ENCODE data around the gene FBXO42.
A peak's percentile ranks its signal among the peaks of the same experiment; 100 is the strongest.
"Not testable (repeated sequence)": the region's sequence is repeated elsewhere in the genome, so short reads cannot be mapped to it uniquely, and the experiment has no call there.

The FBXO42 gene

DNA sequence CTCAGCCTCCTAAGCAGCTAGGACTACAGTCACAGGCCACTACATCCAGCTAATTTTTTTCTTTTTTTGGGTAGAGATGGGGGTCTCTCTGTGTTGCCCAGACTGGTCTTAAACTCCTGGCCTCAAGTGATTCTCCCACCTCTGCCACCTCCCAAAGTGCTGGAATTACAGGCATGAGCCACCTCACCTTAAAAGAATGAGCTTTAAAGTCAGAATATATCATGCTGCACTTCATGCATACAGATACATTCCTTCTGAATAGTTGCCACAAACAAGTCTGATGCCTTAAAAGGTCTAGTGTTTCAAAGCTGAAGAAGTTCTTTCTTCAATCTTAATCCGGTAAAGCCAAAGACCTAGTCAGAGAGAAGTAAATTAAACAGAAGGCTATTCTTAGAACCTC lies 91.5 kb downstream of the FBXO42 start:
- DNase-seq (ENCODE audit: low spot score) = peak; percentile 61

DNA sequence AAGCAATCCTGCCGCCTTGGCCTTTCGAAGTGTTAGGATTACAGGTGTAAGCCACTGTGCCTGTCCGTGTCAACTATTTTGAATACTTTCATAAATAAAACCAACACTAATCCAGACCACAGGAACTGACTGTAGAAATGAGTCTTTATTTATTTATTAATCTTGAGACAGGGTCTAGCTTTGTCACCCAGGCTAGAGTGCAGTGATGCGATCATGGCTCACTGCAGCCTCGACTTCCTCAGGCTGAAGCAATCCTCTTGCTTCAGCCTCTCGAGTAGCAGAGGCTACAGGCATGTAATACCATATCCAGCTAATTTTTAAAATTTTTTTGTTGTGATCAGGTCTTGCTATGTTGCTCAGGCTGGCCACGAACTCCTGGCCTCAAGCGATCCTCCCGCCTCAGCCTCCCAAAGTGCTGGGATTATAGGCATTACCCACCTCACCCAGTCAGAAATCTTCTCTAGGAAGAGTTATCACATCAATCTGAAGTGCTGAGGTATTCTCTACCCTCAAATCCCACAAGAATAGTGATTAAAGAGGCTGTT lies 93.6 kb downstream of the FBXO42 start:
- DNase-seq (ENCODE audit: low spot score) = no peak

DNA sequence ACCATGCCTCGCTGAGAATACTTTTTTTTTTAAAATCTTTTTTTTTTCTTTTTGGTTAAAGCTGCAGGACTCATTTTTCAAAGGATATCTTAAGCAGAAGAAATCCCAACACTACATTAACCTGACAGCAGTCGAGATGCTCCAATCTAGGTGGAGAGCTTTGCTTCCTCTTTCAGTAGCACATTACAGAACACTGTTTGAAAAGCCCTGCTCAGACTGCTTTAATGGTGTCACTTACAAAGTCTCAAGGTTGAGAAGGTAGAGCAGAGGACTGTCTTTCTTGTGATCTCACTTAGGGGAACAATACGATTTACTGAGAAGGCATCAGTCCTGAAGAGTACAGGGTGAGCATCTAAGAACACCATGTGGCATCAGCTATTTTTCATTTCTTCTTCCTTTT lies 94.3 kb downstream of the FBXO42 start:
- DNase-seq (ENCODE audit: low spot score) = no peak

DNA sequence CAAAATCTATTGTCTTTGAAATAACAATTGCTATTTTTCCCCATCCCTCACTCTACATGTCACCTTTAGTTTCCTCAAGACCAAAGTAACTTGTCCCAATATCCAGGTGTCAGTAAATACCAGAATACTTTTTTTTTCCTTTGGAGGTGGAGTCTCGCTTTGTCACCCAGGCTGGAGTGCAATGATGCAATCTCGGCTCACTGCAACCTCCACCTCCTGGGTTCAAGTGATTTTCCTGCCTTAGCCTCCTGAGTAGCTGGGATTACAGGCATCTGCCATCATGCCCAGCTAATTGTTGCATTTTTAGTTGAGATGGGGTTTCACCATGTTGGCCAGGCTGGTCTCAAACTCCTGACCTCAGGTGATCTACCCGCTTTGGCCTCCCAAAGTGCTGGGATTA lies 94.7 kb downstream of the FBXO42 start:
- DNase-seq (ENCODE audit: low spot score) = not testable (repeated sequence)

DNA sequence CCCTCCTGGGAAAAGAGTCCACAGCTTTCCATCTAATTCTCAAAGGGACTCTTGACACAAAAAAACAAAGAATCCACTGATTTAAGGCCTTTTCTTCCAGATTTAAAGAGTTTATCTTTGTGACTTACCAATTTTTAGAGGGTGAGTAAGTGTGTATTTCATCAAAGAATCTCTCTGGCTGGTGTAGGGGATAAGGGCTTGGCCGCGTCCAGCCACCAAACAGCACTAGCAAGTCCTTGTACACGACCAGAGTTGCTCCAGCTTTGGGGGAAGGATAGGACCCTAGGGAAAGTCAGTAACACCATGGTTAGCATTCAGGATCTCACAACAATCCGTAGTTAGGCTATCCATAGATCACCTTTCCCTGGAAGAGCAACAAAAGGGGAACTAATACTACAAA lies 95.8 kb downstream of the FBXO42 start:
- DNase-seq (ENCODE audit: low spot score) = no peak

DNA sequence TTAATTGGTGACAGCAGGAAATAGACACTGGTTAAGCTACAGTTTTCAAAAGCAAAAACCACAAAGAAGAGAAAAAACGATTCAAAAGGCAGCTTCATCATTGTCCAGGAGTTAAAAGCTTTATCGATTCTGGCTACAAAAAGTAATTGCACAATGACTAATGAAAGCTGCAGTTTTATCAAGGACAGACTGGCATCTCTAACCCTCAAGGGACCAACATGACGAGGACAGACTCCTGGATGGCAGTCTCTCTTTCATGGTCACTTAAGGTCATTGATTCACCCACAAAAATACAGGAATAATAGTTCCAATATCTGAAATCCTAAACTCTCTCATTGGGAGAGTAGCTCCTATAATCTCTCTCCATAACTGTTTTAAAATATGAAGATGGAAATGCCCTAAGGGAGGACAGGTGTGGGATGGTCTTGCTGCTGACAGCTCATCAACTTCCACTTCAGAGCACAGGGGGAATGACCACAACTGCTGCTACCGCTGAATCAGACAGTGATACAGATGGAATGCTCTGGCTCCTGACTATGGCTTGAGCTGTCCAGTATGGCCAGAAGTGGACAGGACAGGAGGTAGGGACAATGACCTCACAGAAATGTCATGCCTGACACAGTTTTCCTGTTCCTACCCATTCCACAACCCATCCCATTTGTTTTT lies 97.9 kb downstream of the FBXO42 start:
- no peak for DNase-seq (ENCODE audit: low spot score)

DNA sequence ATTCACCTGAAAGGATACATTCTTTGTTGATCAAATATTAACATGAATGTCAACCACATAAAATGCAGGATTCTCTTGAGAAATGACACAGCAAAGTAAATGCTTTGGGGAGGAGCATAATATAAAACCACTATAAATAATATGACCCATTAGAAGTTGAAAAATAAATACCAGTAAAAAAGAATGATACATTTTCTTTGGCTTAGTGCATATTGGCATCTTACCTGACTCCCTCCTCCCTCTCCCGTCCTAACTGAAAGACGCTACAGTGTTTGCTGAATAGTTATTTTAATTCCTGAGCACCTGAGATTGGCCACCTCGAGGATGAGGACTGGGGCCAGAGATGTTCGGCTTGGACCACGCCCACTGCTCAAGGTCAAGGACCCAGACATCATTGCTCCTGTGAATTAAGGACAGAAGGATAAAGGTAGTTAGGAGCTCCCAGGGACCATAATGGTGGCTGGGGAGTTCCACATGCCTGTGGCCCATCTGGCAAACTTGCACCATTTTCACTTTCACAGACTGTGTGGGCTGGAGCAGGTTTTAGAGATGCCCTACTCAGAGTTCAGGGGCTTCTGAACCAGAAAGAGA lies 98.9 kb downstream of the FBXO42 start:
- no peak for DNase-seq (ENCODE audit: low spot score)

DNA sequence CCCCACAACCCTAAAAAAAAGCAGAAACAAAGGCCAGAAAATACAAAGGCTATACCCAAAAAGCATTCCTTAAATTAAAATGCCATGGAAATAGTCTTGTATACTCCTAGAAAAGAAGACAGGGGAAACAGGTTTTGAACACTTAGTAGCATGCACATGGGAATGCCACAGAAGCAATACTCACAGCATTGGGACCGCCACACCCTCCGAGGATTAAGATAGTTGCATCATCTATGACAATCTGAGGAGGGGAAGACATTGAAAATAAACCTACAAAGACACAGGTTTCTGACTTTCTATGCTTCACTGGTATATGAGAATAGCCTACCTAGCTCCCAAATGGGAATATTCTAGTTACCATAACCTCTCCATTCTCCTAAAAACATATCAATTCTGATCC lies 99.4 kb downstream of the FBXO42 start:
- no peak for DNase-seq (ENCODE audit: low spot score)

DNA sequence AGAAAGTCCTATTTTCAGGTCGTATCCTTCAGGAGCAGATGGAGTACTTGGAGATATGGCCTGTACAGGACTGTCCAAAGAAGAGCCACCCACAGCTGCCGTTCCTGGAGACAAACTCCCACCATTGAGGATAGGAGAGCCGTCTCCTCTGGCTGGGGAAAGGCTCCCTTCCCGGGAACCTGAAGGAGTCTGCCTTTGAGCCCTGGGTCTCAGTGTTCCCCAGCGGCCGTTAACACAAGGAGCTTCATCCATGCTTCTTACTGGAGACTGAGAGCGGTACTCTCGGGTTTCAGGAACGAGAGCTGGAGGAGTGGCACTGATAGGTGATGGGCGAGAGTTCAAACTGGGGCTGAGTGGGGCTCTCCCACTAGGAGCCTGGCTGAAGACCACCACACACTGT lies 100.9 kb downstream of the FBXO42 start:
- no peak for DNase-seq (ENCODE audit: low spot score)

DNA sequence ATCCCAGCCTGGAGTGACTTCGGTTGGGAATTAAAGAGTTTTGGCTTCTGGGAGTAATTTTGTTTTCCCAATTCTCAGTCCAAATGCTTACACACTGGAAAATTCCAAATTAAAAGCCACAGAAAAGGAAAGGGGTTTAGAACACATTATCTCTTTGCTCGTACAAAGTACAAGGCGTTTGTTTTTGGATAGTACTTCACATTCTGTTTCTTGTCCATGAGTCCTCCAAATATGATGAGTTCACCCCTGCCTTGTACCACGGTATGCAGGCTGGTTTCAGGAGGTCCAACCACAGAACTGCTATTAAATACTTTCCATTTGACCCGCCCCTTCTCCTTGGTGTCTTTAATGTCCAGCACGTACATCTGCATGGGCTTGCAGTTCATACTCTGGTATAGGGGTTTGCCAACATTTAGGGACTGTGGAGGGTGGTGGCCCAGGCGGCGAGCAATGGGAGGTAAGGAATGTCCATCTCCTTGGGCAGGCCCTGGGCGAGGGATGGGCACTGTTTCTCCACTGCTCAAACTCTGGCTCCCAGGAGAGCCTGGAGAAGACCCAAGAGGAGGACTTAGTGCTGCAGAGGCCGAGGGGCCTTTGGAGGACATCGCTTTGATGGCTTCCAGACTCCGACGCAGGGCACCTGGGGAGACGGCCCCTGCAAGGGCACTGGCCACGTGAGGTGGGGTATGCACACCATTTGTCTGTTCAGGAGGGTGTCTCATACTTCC lies 101.6 kb downstream of the FBXO42 start:
- DNase-seq (ENCODE audit: low spot score) = no peak

DNA sequence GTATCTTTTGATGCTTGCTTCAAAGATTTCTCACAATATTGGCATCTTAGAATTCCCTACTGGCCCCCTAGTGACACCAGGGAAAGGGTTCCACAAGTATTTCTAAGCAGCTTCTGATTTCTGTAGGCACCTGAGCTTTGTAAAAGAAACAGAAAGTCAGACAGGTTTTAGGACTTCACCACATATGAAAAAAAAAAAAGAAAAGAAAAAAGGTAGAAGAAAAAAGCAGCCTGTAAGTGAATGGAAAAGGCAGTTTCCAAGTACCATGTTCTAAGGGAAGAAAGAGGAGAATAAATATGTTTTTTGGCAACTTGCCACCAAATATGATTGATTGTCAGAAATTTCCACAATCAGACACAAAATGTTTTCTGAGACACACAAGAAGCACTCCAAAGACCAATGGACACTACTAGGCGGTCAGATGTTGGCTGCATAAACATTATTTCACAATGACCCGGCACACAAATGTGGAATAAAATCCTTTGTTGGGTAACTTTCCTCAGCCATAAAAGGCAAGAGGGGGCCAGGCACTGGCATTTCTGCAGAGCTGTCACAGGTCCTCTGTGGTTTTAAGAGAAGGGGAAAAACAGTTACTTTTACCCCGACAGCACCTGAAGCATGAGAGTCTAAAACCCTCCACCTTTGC lies 102.6 kb downstream of the FBXO42 start:
- no peak for DNase-seq (ENCODE audit: low spot score)

DNA sequence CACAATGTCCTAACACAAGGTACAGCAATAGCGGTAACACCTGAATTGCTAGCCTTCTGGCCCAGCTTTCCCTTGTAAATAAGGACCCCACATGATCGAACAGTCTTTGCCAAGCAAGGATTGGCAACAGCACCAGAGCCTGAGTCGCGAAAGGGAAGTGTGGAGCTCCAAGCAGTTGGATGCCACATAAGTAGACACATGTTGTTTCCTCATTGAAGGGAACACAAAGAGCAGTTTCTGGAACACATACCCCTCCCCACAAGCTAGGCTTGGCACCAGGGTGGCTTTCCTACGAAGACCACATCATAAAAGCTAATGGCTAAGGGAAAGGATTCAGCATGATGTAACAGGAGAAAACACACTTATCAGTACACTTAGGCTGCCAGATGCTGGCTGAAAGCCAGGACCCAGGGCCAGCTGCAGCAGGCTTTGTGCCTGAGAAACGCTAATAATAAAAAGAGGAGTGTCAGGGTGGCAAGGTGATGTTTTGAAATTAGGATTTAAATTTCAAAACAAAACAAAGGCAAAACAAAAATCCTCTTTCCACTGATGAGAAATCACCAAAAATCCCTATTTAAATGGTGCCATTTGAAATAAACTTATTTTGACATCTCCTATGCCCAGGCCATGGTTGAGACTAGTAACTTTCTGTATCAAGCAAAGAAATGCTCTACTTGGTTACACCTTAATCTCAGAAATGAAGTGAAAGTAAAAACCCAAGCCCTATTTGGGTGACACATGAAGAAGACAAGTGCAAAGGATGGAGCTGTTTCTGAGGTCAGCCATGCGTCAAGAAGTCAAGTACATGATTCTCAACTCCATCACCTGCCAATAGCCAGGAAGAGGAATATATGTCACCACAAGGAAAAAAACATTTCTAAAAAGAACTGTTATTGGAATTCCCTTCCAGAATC lies 103.4 kb downstream of the FBXO42 start:
- DNase-seq (ENCODE audit: low spot score) = no peak

DNA sequence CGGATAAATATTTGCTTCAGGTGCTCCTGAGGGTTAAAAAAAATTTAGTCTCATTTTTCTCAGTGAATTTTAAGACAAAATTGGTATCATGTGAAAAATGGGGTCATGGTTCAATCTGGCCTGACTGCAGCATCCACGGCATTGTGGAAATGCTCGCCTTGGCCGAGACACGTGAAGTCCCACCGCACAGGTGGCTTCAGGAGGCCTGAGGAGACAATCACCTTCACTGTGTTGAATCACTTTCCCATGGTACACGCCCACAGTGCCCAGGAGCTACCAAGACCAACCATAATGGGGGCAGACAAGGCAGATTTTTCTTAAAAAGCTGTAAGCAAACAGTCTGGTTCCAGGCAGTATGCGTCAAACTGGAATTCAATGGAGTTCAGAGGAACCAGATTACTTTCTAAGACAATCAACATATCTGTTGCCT lies 104.3 kb downstream of the FBXO42 start:
- no peak for DNase-seq (ENCODE audit: low spot score)

DNA sequence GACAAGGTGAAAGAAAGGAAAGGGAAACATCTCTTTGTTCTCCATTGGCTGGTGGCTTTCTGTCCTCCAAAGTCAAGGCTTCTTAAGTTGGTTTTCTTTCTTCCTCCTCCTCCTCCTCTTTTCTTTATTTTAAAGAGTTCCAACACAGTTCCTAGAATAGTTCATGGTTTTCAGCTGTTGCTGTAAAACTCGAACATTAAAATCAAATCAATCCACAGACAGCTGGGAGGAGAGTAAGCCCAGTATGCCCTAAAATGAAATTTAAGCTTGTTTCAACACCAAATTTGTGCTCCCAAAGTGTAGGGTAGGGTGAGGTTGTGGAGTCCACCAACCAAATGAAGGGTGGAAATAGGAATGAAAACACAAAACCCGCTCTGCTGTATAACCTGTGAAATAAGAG lies 104.8 kb downstream of the FBXO42 start:
- no peak for DNase-seq (ENCODE audit: low spot score)

DNA sequence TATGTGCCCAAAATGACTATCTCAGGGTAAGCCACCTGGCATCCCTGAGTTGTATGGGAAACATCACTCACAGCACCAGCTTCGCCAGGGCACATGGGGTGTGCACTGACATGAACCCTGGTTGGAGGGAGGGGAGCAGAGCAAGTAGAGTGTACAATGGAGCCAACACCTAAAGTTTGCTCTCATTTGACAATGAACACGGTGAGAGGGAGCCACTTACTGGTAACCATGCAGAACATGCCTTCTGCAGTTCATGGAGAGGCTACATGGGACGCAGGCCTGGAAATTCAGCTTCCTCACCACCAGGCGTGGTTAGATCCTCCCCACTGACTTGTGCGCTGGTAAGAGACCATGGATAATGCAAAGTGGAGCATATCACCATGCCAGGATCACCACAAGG lies 105.3 kb downstream of the FBXO42 start:
- no peak for DNase-seq (ENCODE audit: low spot score)

DNA sequence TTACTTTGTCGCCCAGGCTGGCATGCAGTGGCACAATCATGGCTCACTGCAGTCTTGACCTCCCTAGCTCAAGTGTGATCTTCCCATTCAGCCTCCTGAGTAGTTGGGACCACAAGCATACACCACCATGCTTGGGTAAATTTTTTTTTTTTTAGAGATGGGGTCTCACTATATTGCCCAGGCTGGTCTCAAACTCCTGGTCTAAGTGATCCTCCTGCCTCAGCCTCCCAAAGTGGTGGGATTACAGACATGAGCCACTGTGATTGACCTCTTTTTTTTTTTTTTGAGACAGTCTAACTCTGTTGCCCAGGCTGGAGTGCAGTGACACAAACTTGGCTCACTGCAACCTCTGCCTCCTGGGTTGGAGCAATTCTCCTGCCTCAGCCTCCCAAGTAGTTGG lies 106.0 kb downstream of the FBXO42 start:
- DNase-seq (ENCODE audit: low spot score) = not testable (repeated sequence)

DNA sequence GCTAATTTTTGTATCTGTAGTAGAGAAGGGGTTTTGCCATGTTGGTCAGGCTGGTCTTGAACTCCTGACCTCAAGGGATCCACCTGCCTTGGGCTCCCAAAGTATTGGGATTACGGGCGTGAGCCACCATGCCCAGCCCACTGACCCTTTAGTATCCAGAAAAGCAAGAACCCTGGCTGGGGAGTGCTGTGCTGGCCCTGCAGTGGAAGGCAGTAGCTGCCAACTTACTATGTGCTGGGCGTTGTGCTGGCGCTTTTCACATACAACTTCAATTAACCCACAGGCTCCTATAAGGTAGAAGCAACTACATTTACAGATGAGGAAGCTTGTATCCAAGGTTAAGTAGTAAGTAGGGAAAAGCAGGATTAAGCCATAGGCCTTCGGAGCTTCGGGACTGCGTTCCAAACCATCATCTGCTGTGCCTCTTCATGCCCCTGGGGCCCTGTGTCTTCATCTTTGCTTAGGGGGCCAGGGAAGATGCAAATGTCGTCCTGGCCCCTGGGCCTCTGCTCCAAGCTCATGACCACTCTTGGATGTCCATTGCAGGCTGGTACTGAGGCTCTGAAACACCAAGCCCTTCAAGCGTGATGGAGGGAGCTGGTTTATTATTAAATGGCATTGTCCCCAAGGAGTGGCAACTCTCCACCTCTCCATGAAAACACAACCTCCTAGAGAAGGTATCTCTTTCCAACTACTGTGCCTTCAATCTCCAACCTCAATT lies 106.6 kb downstream of the FBXO42 start:
- no peak for DNase-seq (ENCODE audit: low spot score)

DNA sequence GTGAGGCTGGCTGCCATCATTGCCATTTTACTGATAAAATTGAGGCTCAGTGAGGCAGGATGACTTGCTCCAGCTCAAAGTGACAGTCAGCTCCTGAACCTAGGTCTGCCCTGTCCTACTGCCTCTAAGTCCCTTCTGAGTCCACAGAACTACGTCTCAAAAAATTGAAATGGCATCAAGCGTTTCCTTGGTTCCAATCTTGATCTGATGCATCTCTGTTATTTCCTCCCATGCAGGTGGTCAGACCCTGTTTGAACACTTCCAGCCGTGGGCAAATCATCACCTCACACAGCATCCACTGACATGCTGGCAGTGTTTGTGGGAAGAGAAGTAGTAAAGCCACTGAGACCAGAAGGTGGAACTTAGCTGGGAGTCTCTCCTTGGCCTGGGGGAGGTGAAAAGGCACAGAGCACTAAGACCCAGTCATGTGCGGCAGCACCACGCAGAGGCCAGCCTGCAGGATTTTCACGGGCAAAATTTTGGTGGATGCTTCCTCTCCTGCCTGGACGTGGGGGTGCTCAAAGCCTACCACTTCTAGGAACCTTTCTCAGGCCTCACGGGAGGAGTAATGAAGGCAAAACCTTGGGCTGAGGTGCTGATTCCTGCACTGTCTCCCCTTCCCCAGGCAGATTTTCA lies 107.5 kb downstream of the FBXO42 start:
- DNase-seq (ENCODE audit: low spot score) = no peak

DNA sequence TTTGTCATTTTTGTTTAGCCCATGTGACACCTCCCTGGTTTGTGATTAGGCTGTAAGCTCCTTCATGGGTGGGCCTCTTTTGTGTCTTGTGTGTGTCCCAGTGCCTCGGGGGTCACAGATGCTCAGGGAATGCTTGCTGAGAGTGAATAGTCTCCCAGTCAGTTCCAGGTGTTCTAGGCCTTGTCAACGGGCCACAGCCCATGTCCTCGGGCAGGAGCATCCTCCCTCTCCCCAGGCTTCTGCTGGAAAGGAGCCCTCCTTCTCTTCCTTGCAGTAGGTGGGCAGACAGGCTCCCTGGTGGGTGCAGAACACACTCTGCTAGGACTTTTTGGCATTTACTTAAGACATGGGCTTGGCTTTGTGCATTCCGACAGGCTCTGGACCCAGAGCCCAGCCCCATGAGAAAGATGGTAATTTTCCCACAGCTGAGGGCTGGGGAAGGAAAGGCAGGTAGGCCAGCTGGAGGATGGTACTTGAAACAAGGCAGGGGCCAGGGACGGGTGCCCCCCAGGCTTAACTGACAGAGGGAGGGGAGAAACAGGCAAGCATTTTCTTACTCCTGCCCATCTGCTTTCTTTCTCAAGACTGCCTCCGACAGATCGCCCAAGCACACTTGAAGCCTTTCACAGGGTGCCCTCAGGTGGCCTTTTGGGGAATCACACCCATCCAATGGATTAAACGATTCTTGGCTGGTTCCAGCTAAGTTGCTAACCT lies 108.2 kb downstream of the FBXO42 start:
- DNase-seq (ENCODE audit: low spot score) = peak; percentile 85

DNA sequence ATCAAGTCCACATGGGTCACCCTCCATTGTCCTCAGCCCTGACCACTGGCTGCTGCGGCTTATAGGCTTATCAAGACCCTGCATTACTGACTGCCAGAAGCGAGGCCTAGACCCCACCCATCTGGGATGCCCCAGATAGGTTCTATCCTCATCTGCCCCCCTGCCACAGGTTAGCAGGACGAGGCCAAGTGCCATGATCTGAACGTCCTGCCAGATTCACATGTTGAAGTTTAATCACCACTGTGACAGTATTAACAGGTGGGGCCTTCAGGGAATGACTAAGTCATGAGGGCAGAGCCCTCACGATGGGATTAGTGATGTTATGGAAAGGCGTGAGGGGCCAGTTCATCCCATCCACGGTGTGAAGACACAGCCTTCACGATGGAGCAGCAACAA lies 109.1 kb downstream of the FBXO42 start:
- DNase-seq (ENCODE audit: low spot score) = no peak
